ENCODE measurements around the gene NCKAP5.

The NCKAP5 gene

DNA sequence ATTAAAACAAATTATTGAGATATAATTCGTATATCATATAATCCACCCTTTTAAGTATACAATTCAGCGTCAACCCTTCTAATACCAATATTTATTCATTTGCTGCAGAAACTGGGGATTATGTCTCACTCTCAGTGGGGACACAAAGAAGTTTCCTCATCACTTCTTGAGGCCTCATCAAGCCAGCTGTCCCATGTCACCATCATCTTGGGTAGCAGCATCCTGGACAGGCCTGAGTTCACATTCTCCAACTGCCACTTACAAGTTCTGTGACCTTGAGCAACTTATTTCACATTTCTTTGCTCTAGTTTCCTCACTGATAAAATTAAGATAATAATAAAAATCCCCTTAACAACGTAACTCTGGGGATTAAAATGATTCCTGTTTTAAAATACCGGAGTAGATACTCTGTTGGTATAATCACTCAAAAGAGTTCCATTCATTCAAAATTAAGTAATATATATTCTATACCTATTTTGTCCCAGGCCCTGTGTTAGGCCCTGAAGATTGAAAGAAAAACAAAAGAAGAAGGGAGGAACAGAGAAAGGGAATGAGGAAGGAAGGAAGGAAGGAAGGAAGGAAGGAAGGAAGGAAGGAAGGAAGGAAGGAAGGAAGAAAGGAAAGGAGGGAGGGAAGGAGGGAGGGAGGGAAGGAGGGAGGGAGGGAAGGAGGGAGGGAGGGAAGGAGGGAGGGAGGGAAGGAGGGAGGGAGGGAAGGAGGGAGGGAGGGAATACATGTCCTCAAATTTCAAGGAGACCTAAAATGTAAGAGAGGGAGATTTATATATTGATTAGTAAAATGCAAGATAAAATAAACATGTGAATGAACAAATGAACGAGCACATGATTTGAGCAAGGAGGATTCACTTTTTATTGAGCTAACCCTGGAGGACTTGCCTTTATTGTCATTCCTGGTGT is 42.4 kb downstream of the NCKAP5 start:
- H3K27ac ChIP-seq (ENCODE audit: low read depth, low read length), result no peak overlapping the region
- no peak overlapping the region for H3K4ac ChIP-seq (ENCODE audit: low read depth, low read length)
- H3K9ac ChIP-seq (ENCODE audit: low read length), result no peak overlapping the region
- H3K23ac ChIP-seq (ENCODE audit: low read length), result no peak overlapping the region
- H3K36me3 ChIP-seq (ENCODE audit: control insufficient read depth, insufficient read depth, low read length), result no peaks in the 10 kb centered on the region
- WGBS (ENCODE audit: extremely low coverage, insufficient coverage, low lambda C conversion rate), result 100% methylated on average over 2 of the region's 5 CpGs
- H3K27me3 ChIP-seq (ENCODE audit: insufficient read depth, low read length, poor library complexity), result no peaks in the 10 kb centered on the region
- no peaks in the 10 kb centered on the region for H3K79me2 ChIP-seq (ENCODE audit: control insufficient read depth, insufficient read depth, low read length)
- H3K56ac ChIP-seq (ENCODE audit: low read length), result no peak overlapping the region
- no peak overlapping the region for H2AK5ac ChIP-seq (ENCODE audit: low read length)
- H2BK5ac ChIP-seq (ENCODE audit: low read length), result no peak overlapping the region
- no peak overlapping the region for H3K18ac ChIP-seq (ENCODE audit: low read length)
- H3K4me3 ChIP-seq (ENCODE audit: low read length), result no peak overlapping the region
- no peak overlapping the region for H3K4me2 ChIP-seq (ENCODE audit: low read length)
- no peak overlapping the region for H4K5ac ChIP-seq (ENCODE audit: low read length)
- H2BK120ac ChIP-seq (ENCODE audit: low read depth, low read length), result no peak overlapping the region
- no peaks in the 10 kb centered on the region for H3K79me1 ChIP-seq (ENCODE audit: low read length)
- H4K8ac ChIP-seq (ENCODE audit: low read depth, low read length), result no peak overlapping the region
- DNase-seq, result no peak
- no peak overlapping the region for H2BK15ac ChIP-seq (replicated peaks; ENCODE audit: low read depth)
- no peaks in the 10 kb centered on the region for H3K4me1 ChIP-seq (ENCODE audit: control insufficient read depth, low read depth, low read length)

DNA sequence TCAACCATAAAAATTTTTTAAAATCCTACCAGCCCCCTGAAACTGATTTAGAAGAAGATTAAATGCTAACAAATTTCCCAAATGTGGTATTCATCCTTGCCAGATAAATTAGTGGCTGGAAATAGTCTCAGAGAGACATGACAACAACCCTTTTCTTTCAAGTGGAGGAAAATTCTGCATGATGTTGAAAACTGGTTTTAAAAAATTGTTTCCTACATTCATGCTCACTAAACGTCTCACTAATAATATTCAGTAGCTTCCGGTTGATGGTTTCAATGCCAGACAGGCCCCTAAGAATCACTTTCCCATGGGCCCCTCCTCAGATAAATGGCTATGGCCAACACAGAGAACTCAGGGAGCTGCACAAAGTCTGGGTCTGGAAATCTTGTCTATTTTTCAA is 43.2 kb downstream of the NCKAP5 start:
- H3K27me3 ChIP-seq (ENCODE audit: insufficient read depth, low read length, poor library complexity), result no peaks in the 10 kb centered on the region
- H3K79me2 ChIP-seq (ENCODE audit: control insufficient read depth, insufficient read depth, low read length), result no peaks in the 10 kb centered on the region
- no peak overlapping the region for H2BK120ac ChIP-seq (ENCODE audit: low read depth, low read length)
- no peak overlapping the region for H3K27ac ChIP-seq (ENCODE audit: low read depth, low read length)
- H2AK5ac ChIP-seq (ENCODE audit: low read length), result no peak overlapping the region
- no peak overlapping the region for H2BK5ac ChIP-seq (ENCODE audit: low read length)
- no peak overlapping the region for H3K4me3 ChIP-seq (ENCODE audit: low read length)
- H3K9ac ChIP-seq (ENCODE audit: low read length), result no peak overlapping the region
- H3K4me2 ChIP-seq (ENCODE audit: low read length), result no peak overlapping the region
- no peak overlapping the region for H3K4ac ChIP-seq (ENCODE audit: low read depth, low read length)
- no peaks in the 10 kb centered on the region for H3K4me1 ChIP-seq (ENCODE audit: control insufficient read depth, low read depth, low read length)
- no peak for DNase-seq
- no peak overlapping the region for H3K18ac ChIP-seq (ENCODE audit: low read length)
- H2BK15ac ChIP-seq (replicated peaks; ENCODE audit: low read depth), result no peak overlapping the region
- H3K56ac ChIP-seq (ENCODE audit: low read length), result no peak overlapping the region
- no peak overlapping the region for H3K23ac ChIP-seq (ENCODE audit: low read length)
- H4K5ac ChIP-seq (ENCODE audit: low read length), result no peak overlapping the region
- H3K79me1 ChIP-seq (ENCODE audit: low read length), result no peaks in the 10 kb centered on the region
- no peaks in the 10 kb centered on the region for H3K36me3 ChIP-seq (ENCODE audit: control insufficient read depth, insufficient read depth, low read length)
- WGBS (ENCODE audit: extremely low coverage, insufficient coverage, low lambda C conversion rate), result no CpG with 5 or more reads among the region's 2 CpGs
- H4K8ac ChIP-seq (ENCODE audit: low read depth, low read length), result no peak overlapping the region

DNA sequence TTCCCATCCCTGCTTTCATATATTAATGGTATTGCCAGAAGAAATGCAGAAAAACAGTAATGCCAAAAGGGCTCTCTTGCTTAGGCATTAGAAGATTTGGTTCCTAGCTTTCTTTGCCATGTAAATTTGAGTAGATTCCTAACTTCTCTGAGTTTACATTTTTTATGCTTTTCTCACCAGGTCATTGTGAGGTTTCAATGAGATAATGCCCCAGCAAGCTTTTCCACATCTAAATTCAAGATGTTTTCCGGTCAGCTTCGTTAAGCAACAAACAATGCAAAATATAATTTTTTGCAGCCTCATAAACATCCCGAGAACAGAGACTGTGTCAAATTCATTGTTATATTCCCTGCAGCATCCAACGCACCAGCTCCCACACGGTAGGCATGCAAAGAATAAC is 44.9 kb downstream of the NCKAP5 start:
- H3K4me1 ChIP-seq (ENCODE audit: control insufficient read depth, low read depth, low read length), result no peaks in the 10 kb centered on the region
- WGBS (ENCODE audit: extremely low coverage, insufficient coverage, low lambda C conversion rate), result no CpG with 5 or more reads among the region's 5 CpGs
- no peak overlapping the region for H2BK120ac ChIP-seq (ENCODE audit: low read depth, low read length)
- H3K56ac ChIP-seq (ENCODE audit: low read length), result no peak overlapping the region
- no peaks in the 10 kb centered on the region for H3K36me3 ChIP-seq (ENCODE audit: control insufficient read depth, insufficient read depth, low read length)
- H3K79me1 ChIP-seq (ENCODE audit: low read length), result no peaks in the 10 kb centered on the region
- no peak overlapping the region for H3K4me2 ChIP-seq (ENCODE audit: low read length)
- no peaks in the 10 kb centered on the region for H3K27me3 ChIP-seq (ENCODE audit: insufficient read depth, low read length, poor library complexity)
- H3K23ac ChIP-seq (ENCODE audit: low read length), result no peak overlapping the region
- H3K18ac ChIP-seq (ENCODE audit: low read length), result no peak overlapping the region
- no peak for DNase-seq
- H2AK5ac ChIP-seq (ENCODE audit: low read length), result no peak overlapping the region
- H3K4ac ChIP-seq (ENCODE audit: low read depth, low read length), result no peak overlapping the region
- no peak overlapping the region for H2BK15ac ChIP-seq (replicated peaks; ENCODE audit: low read depth)
- no peak overlapping the region for H3K9ac ChIP-seq (ENCODE audit: low read length)
- H2BK5ac ChIP-seq (ENCODE audit: low read length), result no peak overlapping the region
- H3K4me3 ChIP-seq (ENCODE audit: low read length), result no peak overlapping the region
- no peaks in the 10 kb centered on the region for H3K79me2 ChIP-seq (ENCODE audit: control insufficient read depth, insufficient read depth, low read length)
- no peak overlapping the region for H4K8ac ChIP-seq (ENCODE audit: low read depth, low read length)
- H4K5ac ChIP-seq (ENCODE audit: low read length), result no peak overlapping the region
- no peak overlapping the region for H3K27ac ChIP-seq (ENCODE audit: low read depth, low read length)

DNA sequence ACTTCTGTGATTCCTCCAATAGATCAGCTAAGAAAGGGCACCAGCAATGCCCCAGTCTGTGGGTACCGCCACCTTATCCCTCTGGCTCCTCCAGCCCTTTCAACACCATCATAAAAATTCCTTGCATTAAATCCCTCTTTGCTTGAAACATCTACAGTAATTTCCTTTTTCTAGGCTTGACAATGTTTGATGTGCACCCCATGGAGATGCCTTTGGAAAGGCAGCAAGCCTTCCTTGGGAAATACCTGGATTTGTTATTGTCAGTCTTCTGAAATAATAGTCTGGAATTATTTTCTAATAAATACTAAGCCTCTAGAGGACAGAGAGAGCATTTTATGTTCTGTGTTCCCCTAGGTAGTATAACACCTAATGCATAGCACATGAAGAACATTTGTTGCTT is 46.1 kb downstream of the NCKAP5 start:
- no peak overlapping the region for H3K23ac ChIP-seq (ENCODE audit: low read length)
- H3K56ac ChIP-seq (ENCODE audit: low read length), result no peak overlapping the region
- no peak overlapping the region for H2BK15ac ChIP-seq (replicated peaks; ENCODE audit: low read depth)
- H3K4me3 ChIP-seq (ENCODE audit: low read length), result no peak overlapping the region
- H3K18ac ChIP-seq (ENCODE audit: low read length), result no peak overlapping the region
- no peaks in the 10 kb centered on the region for H3K36me3 ChIP-seq (ENCODE audit: control insufficient read depth, insufficient read depth, low read length)
- H3K27ac ChIP-seq (ENCODE audit: low read depth, low read length), result no peak overlapping the region
- H3K9ac ChIP-seq (ENCODE audit: low read length), result no peak overlapping the region
- no peaks in the 10 kb centered on the region for H3K79me2 ChIP-seq (ENCODE audit: control insufficient read depth, insufficient read depth, low read length)
- H2BK120ac ChIP-seq (ENCODE audit: low read depth, low read length), result no peak overlapping the region
- no CpG with 5 or more reads among the region's 1 CpG for WGBS (ENCODE audit: extremely low coverage, insufficient coverage, low lambda C conversion rate)
- no peak overlapping the region for H2AK5ac ChIP-seq (ENCODE audit: low read length)
- H3K4me1 ChIP-seq (ENCODE audit: control insufficient read depth, low read depth, low read length), result no peaks in the 10 kb centered on the region
- no peak overlapping the region for H3K4ac ChIP-seq (ENCODE audit: low read depth, low read length)
- H4K8ac ChIP-seq (ENCODE audit: low read depth, low read length), result no peak overlapping the region
- no peaks in the 10 kb centered on the region for H3K27me3 ChIP-seq (ENCODE audit: insufficient read depth, low read length, poor library complexity)
- no peak overlapping the region for H2BK5ac ChIP-seq (ENCODE audit: low read length)
- H3K79me1 ChIP-seq (ENCODE audit: low read length), result no peaks in the 10 kb centered on the region
- H3K4me2 ChIP-seq (ENCODE audit: low read length), result no peak overlapping the region
- H4K5ac ChIP-seq (ENCODE audit: low read length), result no peak overlapping the region
- DNase-seq, result no peak

DNA sequence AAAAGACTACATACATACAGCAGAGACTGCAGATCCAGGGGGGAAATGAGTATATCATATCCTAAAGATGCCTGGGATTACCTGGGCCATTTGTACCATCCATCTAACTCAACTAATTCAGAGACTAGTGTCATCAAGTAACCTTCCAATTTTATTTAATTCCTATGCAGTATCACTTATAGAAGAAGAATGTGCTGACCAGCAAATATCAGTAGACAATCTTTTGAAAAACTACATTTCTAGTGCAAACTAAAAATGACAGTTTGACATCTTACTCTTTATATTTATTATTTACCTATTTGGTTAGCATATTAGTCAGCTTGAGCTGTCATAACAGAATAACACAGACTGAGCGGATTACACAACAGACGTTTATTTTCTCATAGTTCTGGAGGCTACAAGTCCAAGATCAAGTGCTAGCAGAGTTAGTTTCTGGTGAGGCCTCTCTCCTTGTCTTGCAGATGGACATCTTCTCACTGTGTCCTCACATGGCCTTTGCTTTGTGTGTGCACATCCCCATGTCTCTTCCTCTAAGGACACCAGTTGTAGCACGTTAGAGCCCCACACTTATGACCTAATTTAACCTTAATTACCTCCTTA is 47.0 kb downstream of the NCKAP5 start:
- Histone ChIP-seq H3K36me3 (ENCODE audit: control insufficient read depth, insufficient read depth, low read length) (no peaks in the 10 kb centered on the region), H3K27ac (ENCODE audit: low read depth, low read length) (no peak overlapping the region), H4K5ac (ENCODE audit: low read length) (no peak overlapping the region), H3K79me2 (ENCODE audit: control insufficient read depth, insufficient read depth, low read length) (no peaks in the 10 kb centered on the region), H3K4me3 (ENCODE audit: low read length) (no peak overlapping the region), H3K27me3 (ENCODE audit: insufficient read depth, low read length, poor library complexity) (no peaks in the 10 kb centered on the region), H2BK15ac (replicated peaks; ENCODE audit: low read depth) (no peak overlapping the region), H3K56ac (ENCODE audit: low read length) (no peak overlapping the region), H3K23ac (ENCODE audit: low read length) (no peak overlapping the region), H3K4ac (ENCODE audit: low read depth, low read length) (no peak overlapping the region), H3K4me1 (ENCODE audit: control insufficient read depth, low read depth, low read length) (no peaks in the 10 kb centered on the region), H3K79me1 (ENCODE audit: low read length) (no peaks in the 10 kb centered on the region), H2AK5ac (ENCODE audit: low read length) (no peak overlapping the region), H3K18ac (ENCODE audit: low read length) (no peak overlapping the region), H2BK120ac (ENCODE audit: low read depth, low read length) (no peak overlapping the region), H2BK5ac (ENCODE audit: low read length) (no peak overlapping the region), H3K4me2 (ENCODE audit: low read length) (no peak overlapping the region), H3K9ac (ENCODE audit: low read length) (no peak overlapping the region), H4K8ac (ENCODE audit: low read depth, low read length) (no peak overlapping the region)
- DNase-seq, result no peak
- no CpG with 5 or more reads among the region's 3 CpGs for WGBS (ENCODE audit: extremely low coverage, insufficient coverage, low lambda C conversion rate)
